MCF 10A (cell line): ENCODE data around the gene ABCG1. TPM values are rescaled to one million over a fixed set of nuclear protein-coding genes. Genes with fewer than 3 reads are reported as not detected.

Experiments used
- BruUV-seq: library from RNA; stranded (reverse); fragments of 400-500 nt; replicated peaks from 2 replicates; lab custom pipeline; 2021; lab: Mats Ljungman, UMichigan
- CTCF ChIA-PET: fragments of 300-600 bp; sonication (Branson Sonifier 250); formaldehyde crosslinking; extraction: SDS; loops from one replicate; lab custom pipeline; 2021; ENCODE audit warnings: antibody characterized with exemption, inconsistent platforms; lab: Yijun Ruan, JAX
- POLR2A ChIA-PET: fragments of 300-600, 350-650 bp; sonication (Branson Sonifier 250); formaldehyde crosslinking; extraction: SDS; loops from one replicate; lab custom pipeline; 2020; ENCODE audit warnings: antibody characterized with exemption, inconsistent platforms; lab: Yijun Ruan, JAX
- DNase-seq: peaks from one replicate; pipeline ENCODE4 v3.0.0-alpha.2; 2018; ENCODE audit not compliant: unreplicated experiment
- H3K27ac Mint-ChIP-seq: one replicate; pipeline ENCODE4 v1.8.0; 2022; ENCODE audit warnings: mild to moderate bottlenecking, low read depth, mixed read lengths; ENCODE audit not compliant: unreplicated experiment
- H3K27me3 Mint-ChIP-seq: one replicate; pipeline ENCODE4 v1.8.0; 2022; ENCODE audit warnings: mixed read lengths; ENCODE audit not compliant: insufficient read depth, unreplicated experiment
- H3K36me3 Mint-ChIP-seq: one replicate; pipeline ENCODE4 v1.8.0; 2022; ENCODE audit warnings: mild to moderate bottlenecking, moderate library complexity, mixed read lengths; ENCODE audit not compliant: insufficient read depth, unreplicated experiment
- H3K4me1 Mint-ChIP-seq: one replicate; pipeline ENCODE4 v1.8.0; 2022; ENCODE audit warnings: mixed read lengths; ENCODE audit not compliant: insufficient read depth, unreplicated experiment
- H3K4me3 Mint-ChIP-seq: one replicate; pipeline ENCODE4 v1.8.0; 2022; ENCODE audit warnings: mild to moderate bottlenecking, moderate library complexity, mixed read lengths; ENCODE audit not compliant: unreplicated experiment
- H3K9me3 Mint-ChIP-seq: one replicate; pipeline ENCODE4 v1.8.0; 2022; ENCODE audit warnings: mixed read lengths; ENCODE audit not compliant: unreplicated experiment
- intact Hi-C: fragments of 100-400 bp; cut with micrococcal nuclease; formaldehyde crosslinking; loops from 2 replicates; pipeline ENCODE4 v1.14.1; 2022
- total RNA-seq: library from RNA; stranded (reverse); gene quantifications from 2 replicates; pipeline ENCODE4 v1.2.3, GENCODE V29; 2022
- TF ChIP-seq, protein P1 (sequence below): fragments of 200-600 bp; IDR thresholded peaks from one replicate; pipeline ENCODE4 v1.8.0; 2022; ENCODE audit warnings: antibody characterized with exemption, mild to moderate bottlenecking; ENCODE audit not compliant: unreplicated experiment

Gene ABCG1
- total RNA-seq, 1 experiment from 2014 or later, result 25.5 TPM

DNA sequence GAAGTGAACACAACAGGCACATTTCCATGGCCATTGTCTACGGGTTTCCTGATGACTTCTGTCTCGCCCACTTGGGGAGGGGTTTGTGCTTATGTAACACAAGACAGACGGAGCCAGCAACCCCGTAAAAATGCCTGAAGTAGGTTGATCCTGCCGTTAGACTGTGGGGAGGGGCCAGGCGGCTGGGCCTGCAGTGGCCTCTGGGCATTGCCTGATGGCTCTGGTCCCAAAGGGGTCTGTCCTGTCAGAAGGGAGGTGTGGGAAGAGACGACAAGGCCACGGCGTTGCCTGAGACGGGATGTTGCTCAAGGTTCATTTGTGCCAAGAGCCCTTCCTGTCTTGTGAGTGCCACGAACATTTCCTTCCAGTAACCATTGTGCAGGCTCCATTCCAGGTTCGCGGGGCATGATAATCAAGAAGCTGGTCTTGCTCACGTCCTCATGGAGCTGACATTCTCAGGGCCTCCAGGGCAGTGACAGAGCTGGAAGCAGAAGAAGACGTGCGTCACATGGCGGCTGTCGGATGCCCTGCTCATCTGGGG is 44.7 kb downstream of the ABCG1 start:
- TF ChIP-seq, protein P1, sequence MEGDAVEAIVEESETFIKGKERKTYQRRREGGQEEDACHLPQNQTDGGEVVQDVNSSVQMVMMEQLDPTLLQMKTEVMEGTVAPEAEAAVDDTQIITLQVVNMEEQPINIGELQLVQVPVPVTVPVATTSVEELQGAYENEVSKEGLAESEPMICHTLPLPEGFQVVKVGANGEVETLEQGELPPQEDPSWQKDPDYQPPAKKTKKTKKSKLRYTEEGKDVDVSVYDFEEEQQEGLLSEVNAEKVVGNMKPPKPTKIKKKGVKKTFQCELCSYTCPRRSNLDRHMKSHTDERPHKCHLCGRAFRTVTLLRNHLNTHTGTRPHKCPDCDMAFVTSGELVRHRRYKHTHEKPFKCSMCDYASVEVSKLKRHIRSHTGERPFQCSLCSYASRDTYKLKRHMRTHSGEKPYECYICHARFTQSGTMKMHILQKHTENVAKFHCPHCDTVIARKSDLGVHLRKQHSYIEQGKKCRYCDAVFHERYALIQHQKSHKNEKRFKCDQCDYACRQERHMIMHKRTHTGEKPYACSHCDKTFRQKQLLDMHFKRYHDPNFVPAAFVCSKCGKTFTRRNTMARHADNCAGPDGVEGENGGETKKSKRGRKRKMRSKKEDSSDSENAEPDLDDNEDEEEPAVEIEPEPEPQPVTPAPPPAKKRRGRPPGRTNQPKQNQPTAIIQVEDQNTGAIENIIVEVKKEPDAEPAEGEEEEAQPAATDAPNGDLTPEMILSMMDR, result no peak
- H3K4me1 Mint-ChIP-seq, result peaks cover 15% of the 10 kb centered on the region
- intact Hi-C loops, result no loop called here
- DNase-seq, result peak; percentile 86
- no peak overlapping the region for H3K4me3 Mint-ChIP-seq
- no peaks in the 10 kb centered on the region for H3K27me3 Mint-ChIP-seq
- no peak overlapping the region for H3K27ac Mint-ChIP-seq
- no TSS peak for BruUV-seq
- H3K36me3 Mint-ChIP-seq, result no peaks in the 10 kb centered on the region
- no peaks in the 10 kb centered on the region for H3K9me3 Mint-ChIP-seq
- POLR2A ChIA-PET, result interaction anchor here (1.3 kb wide), 1 partner anchor 44 kb away, joined by 4 read pairs; no protein-coding TSS in a partner anchor
- CTCF ChIA-PET, result interaction anchor here (1.1 kb wide), 1 partner anchor 146 kb away, joined by 3 read pairs; no protein-coding TSS in a partner anchor

DNA sequence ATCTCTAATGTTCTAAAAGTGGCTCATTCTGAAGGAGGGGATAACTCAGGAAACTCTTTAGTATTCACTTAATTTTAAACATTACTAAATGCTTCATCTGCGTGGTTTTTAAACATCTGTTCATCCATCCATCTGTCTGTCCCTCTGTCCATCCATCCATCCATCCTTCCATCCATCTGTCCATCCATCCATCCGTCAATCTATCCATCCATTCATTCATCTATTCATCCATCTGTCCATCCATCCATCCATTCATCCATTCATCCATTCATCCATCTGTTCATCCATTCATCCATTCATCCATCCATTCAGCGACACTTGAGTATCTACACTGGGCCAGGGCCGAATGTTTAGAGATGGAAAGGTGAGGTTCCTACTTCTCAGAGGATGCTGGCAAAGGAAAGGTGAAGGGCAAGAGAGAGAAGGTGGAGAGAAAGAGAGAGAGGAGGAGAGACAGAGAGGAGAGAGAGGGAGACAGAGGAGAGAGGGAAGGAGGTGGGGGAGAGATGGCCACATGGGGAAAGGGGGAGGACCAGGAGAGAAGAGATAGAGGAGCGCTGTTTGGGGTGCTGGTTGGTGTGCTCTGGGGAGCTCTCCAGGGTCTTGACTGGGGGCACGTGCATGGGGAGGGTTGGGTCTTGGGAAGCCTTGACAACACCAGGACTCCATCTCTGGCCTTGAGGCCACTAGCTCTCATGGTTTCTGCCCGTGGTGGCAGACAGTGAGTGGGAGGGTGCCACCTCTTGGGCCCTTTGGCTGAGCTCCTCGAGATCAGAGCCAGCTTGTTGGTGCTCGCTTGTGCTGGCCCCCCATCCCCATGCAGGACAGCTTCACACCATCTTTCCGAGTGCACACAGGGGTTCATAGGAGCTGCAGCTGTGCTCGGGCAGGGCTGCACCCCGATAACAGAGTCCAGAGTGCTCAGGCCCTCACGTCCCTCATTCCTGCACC is 45.6 kb downstream of the ABCG1 start:
- Mint-ChIP-seq H3K27ac (no peak overlapping the region), H3K4me1 (peaks cover 15% of the 10 kb centered on the region), H3K9me3 (no peaks in the 10 kb centered on the region), H3K27me3 (no peaks in the 10 kb centered on the region), H3K36me3 (no peaks in the 10 kb centered on the region), H3K4me3 (no peak overlapping the region)
- ChIA-PET POLR2A (no interaction called here), CTCF (interaction anchor here (0.6 kb wide), 1 partner anchor 14 kb away, joined by 3 read pairs; no protein-coding TSS in a partner anchor)
- TF ChIP-seq, protein P1, result no peak
- no TSS peak for BruUV-seq
- intact Hi-C loops, result no loop called here
- DNase-seq, result no peak

DNA sequence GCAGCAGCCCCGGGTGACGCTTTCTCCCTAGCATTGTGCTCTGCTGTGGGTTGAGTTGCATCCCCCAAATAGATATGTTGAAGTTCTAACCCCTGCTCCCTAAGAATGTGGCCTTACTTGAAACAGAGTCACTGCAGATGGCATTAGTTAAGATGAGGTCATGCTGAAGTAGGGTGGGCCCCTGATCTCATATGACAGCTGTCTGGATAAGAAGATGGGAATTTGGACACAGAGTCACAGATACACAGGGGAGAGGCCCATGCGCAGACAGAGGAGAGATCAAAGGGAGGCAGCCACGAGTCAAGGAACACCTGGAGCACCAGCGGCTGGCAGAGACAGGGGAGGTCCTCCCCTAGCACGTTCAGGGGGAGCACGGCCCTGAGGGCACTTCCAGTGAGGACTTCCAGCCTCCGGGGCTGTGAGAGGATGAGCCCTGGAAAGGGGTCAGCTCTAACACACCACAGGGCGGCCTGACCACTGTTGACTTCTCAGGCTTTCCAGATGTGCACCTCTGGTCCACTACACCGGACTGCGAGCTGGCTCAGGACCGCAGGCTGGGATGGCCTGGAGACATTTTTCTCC is 46.4 kb downstream of the ABCG1 start:
- ChIA-PET CTCF (no interaction called here), POLR2A (no interaction called here)
- intact Hi-C loops, result no loop called here
- no peaks in the 10 kb centered on the region for H3K27me3 Mint-ChIP-seq
- H3K4me1 Mint-ChIP-seq, result peaks cover 15% of the 10 kb centered on the region
- H3K9me3 Mint-ChIP-seq, result no peaks in the 10 kb centered on the region
- no peak for DNase-seq
- H3K27ac Mint-ChIP-seq, result no peak overlapping the region
- TF ChIP-seq, protein P1, result no peak
- no peaks in the 10 kb centered on the region for H3K36me3 Mint-ChIP-seq
- no peak overlapping the region for H3K4me3 Mint-ChIP-seq
- BruUV-seq, result no TSS peak
